BE2C (cell line): ENCODE data around the gene AGTR2. TPM values are rescaled to one million over a fixed set of nuclear protein-coding genes. Genes with fewer than 3 reads are reported as not detected.
"Not testable (repeated sequence)": the region's sequence is repeated elsewhere in the genome, so short reads cannot be mapped to it uniquely, and the experiment has no call there.

Source experiments
- DNase-seq: peaks from one replicate; pipeline ENCODE4 v3.0.0-alpha.2; 2020
- H3K27me3 ChIP-seq: fragments of 250-450 bp; sonication (Bioruptor Pico); 2 replicates; pipeline ENCODE4 v1.5.1; 2020; ENCODE audit warnings: mild to moderate bottlenecking
- H3K36me3 ChIP-seq: fragments of 250-450 bp; sonication (Bioruptor Pico); 2 replicates; pipeline ENCODE4 v1.5.1; 2020; ENCODE audit warnings: mild to moderate bottlenecking
- H3K4me1 ChIP-seq: fragments of 250-450 bp; sonication (Bioruptor Pico); 2 replicates; pipeline ENCODE4 v1.5.1; 2020
- H3K4me3 ChIP-seq: 2 replicates; pipeline ENCODE4 v1.5.1; 2011; ENCODE audit warnings: low read depth, low read length
- H3K9me3 ChIP-seq: fragments of 250-450 bp; sonication (Bioruptor Pico); 2 replicates; pipeline ENCODE4 v1.5.1; 2020
- polyA plus RNA-seq: library from polyadenylated mRNA; unstranded; fragments of >200 nt; gene quantifications from one replicate; pipeline ENCODE4 v1.2.1, GENCODE V29; 2012; ENCODE audit warnings: low read depth, missing spikeins; ENCODE audit not compliant: insufficient read length, insufficient read depth
- TF ChIP-seq, protein P1 (sequence below): IDR thresholded peaks from 2 replicates; pipeline ENCODE4 v1.5.1; 2012; ENCODE audit warnings: mild to moderate bottlenecking, low read depth, low read length

The AGTR2 gene, protein sequence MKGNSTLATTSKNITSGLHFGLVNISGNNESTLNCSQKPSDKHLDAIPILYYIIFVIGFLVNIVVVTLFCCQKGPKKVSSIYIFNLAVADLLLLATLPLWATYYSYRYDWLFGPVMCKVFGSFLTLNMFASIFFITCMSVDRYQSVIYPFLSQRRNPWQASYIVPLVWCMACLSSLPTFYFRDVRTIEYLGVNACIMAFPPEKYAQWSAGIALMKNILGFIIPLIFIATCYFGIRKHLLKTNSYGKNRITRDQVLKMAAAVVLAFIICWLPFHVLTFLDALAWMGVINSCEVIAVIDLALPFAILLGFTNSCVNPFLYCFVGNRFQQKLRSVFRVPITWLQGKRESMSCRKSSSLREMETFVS
- polyA plus RNA-seq, result 4.4 TPM

DNA sequence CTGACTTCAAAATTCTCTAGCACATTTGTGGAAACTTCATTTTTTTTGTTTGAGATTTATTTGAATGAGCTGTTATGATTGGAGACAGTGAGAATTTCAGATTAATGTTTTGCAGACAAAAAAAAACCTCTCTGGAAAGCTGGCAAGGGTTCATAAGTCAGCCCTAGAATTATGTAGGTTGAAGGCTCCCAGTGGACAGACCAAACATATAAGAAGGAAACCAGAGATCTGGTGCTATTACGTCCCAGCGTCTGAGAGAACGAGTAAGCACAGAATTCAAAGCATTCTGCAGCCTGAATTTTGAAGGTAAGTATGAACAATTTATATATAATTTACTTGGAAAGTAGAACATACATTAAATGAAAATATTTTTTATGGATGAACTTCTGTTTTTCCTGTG is at the start of gene AGTR2:
TSS of gene AGTR2 (plus strand) at position 234 of the 400 bp plus-strand sequence. CDS start 1,537 bp downstream, outside the sequence.
- TF ChIP-seq, protein P1, sequence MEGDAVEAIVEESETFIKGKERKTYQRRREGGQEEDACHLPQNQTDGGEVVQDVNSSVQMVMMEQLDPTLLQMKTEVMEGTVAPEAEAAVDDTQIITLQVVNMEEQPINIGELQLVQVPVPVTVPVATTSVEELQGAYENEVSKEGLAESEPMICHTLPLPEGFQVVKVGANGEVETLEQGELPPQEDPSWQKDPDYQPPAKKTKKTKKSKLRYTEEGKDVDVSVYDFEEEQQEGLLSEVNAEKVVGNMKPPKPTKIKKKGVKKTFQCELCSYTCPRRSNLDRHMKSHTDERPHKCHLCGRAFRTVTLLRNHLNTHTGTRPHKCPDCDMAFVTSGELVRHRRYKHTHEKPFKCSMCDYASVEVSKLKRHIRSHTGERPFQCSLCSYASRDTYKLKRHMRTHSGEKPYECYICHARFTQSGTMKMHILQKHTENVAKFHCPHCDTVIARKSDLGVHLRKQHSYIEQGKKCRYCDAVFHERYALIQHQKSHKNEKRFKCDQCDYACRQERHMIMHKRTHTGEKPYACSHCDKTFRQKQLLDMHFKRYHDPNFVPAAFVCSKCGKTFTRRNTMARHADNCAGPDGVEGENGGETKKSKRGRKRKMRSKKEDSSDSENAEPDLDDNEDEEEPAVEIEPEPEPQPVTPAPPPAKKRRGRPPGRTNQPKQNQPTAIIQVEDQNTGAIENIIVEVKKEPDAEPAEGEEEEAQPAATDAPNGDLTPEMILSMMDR, result no peak

DNA sequence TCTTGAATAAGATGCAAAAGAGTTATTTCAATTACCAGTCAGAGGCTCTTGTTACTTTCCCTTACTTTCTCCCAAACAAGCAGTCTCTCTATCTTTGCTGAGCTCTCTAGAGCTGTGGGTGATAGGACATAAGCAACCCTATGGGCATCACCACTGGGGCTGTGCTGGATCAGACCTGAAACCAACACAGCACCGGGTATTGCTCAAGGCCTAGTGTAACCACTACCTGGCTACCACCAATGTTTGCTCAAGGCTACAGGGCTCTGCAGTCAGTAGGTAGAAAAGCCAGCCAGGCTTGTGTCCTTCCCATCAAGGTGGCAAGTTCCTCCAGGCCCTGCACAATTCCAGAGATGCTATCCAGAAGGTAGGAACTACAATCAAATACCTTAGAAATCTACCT is 35.3 kb upstream of the AGTR2 start:
- DNase-seq, result no peak
- no peak overlapping the region for H3K4me3 ChIP-seq
- no peaks in the 10 kb centered on the region for H3K9me3 ChIP-seq
- TF ChIP-seq, protein P1, result no peak
- no peaks in the 10 kb centered on the region for H3K27me3 ChIP-seq
- no peaks in the 10 kb centered on the region for H3K4me1 ChIP-seq
- no peaks in the 10 kb centered on the region for H3K36me3 ChIP-seq

More for the DNA sequence above, at the start of gene AGTR2:
- Histone ChIP-seq H3K4me1 (no peaks in the 10 kb centered on the region), H3K4me3 (no peak within 1 kb of the TSS), H3K27me3 (no peaks in the 10 kb centered on the region), H3K36me3 (no peaks in the 10 kb centered on the region), H3K9me3 (no peaks in the 10 kb centered on the region)
- no peak for DNase-seq

DNA sequence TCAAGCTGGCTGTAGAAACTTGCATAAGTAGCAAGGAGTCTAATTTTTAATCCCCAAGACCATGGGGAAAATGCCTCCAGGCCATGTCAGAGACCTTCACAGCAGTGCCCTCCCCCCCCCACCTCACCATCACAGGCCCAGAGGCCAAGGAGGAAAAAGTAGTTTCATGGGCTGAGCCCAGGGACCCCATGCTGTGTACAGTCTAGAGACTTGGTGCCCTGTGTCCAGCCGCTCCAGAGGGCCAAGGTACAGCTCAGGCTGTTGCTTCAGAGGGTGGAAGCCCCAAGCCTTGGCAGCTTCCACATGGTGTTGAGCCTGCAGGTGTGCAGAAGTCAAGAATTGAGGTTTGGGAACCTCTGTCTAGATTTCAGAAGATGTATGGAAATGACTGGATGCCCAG is 29.3 kb upstream of the AGTR2 start:
- H3K4me3 ChIP-seq, DNase-seq, H3K9me3 ChIP-seq, H3K27me3 ChIP-seq, H3K4me1 ChIP-seq, H3K36me3 ChIP-seq: not testable (repeated sequence)

GRCh38 chrX:116142976-116143375 is 27.6 kb upstream of the AGTR2 start:
- DNase-seq, result no peak
- Histone ChIP-seq H3K9me3 (no peaks in the 10 kb centered on the region), H3K4me3 (no peak overlapping the region), H3K27me3 (no peaks in the 10 kb centered on the region), H3K36me3 (no peaks in the 10 kb centered on the region), H3K4me1 (no peaks in the 10 kb centered on the region)
- TF ChIP-seq, protein P1, result no peak

- TF ChIP-seq, protein P1, result no peak
- DNase-seq, result no peak
- no peaks in the 10 kb centered on the region for H3K27me3 ChIP-seq
These were observed 2.4 kb downstream of the AGTR2 start for GRCh38 chrX:116172976-116173375.

GRCh38 chrX:116181300-116181699 is 10.8 kb downstream of the AGTR2 start:
- no peak for DNase-seq
- no peaks in the 10 kb centered on the region for H3K27me3 ChIP-seq
- TF ChIP-seq, protein P1, result no peak
- no peak overlapping the region for H3K4me3 ChIP-seq
- H3K4me1 ChIP-seq, result no peaks in the 10 kb centered on the region
- H3K9me3 ChIP-seq, result no peaks in the 10 kb centered on the region
- H3K36me3 ChIP-seq, result no peaks in the 10 kb centered on the region

More at GRCh38 chrX:116172976-116173375, 2.4 kb downstream of the AGTR2 start:
- Histone ChIP-seq H3K4me3 (no peak overlapping the region), H3K36me3 (no peaks in the 10 kb centered on the region), H3K4me1 (no peaks in the 10 kb centered on the region), H3K9me3 (no peaks in the 10 kb centered on the region)
